GM12891 (cell line): ENCODE data around the gene FAM81B.
"Not testable (repeated sequence)": the region's sequence is repeated elsewhere in the genome, so short reads cannot be mapped to it uniquely, and the experiment has no call there.

Experiments used
- DNase-seq: peaks from one replicate; pipeline ENCODE4 v3.0.0; 2011; ENCODE audit warnings: low spot score; ENCODE audit not compliant: insufficient read length
- FAIRE-seq: peaks from 2 replicates; lab custom pipeline; 2011; peaks lifted over from hg19 to GRCh38; lab: Jason Lieb, UNC
- PAX5 ChIP-seq: IDR thresholded peaks from 2 replicates; pipeline ENCODE4 v1.6.1; 2011; ENCODE audit warnings: low read length, moderate library complexity, mild to moderate bottlenecking; ENCODE audit not compliant: insufficient read depth, severe bottlenecking
- POLR2A ChIP-seq: IDR thresholded peaks from 2 replicates; pipeline ENCODE4 v1.6.1; 2011; ENCODE audit warnings: low read depth, low read length, control low read depth
- POLR2AphosphoS5 ChIP-seq: IDR thresholded peaks from 2 replicates; pipeline ENCODE4 v1.6.1; 2011; ENCODE audit warnings: low read depth, low read length, control low read depth
- POU2F2 ChIP-seq: IDR thresholded peaks from 2 replicates; pipeline ENCODE4 v1.6.1; 2011; ENCODE audit warnings: low read depth, mild to moderate bottlenecking, control low read depth, low read length, moderate library complexity
- SPI1 ChIP-seq: IDR thresholded peaks from 2 replicates; pipeline ENCODE4 v1.6.1; 2011; ENCODE audit warnings: low read depth, low read length, control low read depth
- TAF1 ChIP-seq: IDR thresholded peaks from 2 replicates; pipeline ENCODE4 v1.6.1; 2011; ENCODE audit warnings: low read depth, low read length, control low read depth

Gene FAM81B

GRCh38 chr5:95374061-95374460 is 17.1 kb upstream of the FAM81B start:
- TF ChIP-seq POU2F2 (no peak), TAF1 (no peak), POLR2A (no peak), PAX5 (no peak), POLR2AphosphoS5 (no peak), SPI1 (no peak)
- DNase-seq: no peak
- FAIRE-seq: no peak

GRCh38 chr5:95375591-95375990 is 15.6 kb upstream of the FAM81B start:
- DNase-seq (no peak), FAIRE-seq (no peak)
- TF ChIP-seq POLR2AphosphoS5: no peak
- no peak for TF ChIP-seq POLR2A
- TF ChIP-seq SPI1: no peak
- no peak for TF ChIP-seq PAX5
- no peak for TF ChIP-seq TAF1
- no peak for TF ChIP-seq POU2F2

GRCh38 chr5:95379133-95379532 is 12.0 kb upstream of the FAM81B start:
- FAIRE-seq: no peak

GRCh38 chr5:95380103-95380628 is 11.0 kb upstream of the FAM81B start:
- no peak for DNase-seq
- no peak for TF ChIP-seq SPI1
- no peak for TF ChIP-seq POLR2A
- TF ChIP-seq POU2F2: no peak
- no peak for TF ChIP-seq PAX5
- TF ChIP-seq TAF1: no peak
- TF ChIP-seq POLR2AphosphoS5: no peak

More at GRCh38 chr5:95379133-95379532, 12.0 kb upstream of the FAM81B start:
- TF ChIP-seq TAF1 (no peak), POLR2AphosphoS5 (no peak), POU2F2 (no peak), SPI1 (no peak), POLR2A (no peak), PAX5 (no peak)
- no peak for DNase-seq

GRCh38 chr5:95382801-95383200 is 8.4 kb upstream of the FAM81B start:
- TF ChIP-seq POLR2AphosphoS5: no peak
- no peak for TF ChIP-seq PAX5
- TF ChIP-seq POU2F2: no peak
- TF ChIP-seq SPI1: no peak
- TF ChIP-seq TAF1: no peak
- no peak for TF ChIP-seq POLR2A
- DNase-seq (no peak), FAIRE-seq (no peak)

More at GRCh38 chr5:95380103-95380628, 11.0 kb upstream of the FAM81B start:
- FAIRE-seq: no peak

- TF ChIP-seq SPI1 (no peak), POLR2AphosphoS5 (no peak), POU2F2 (no peak), POLR2A (no peak), TAF1 (no peak), PAX5 (no peak)
Measured at GRCh38 chr5:95384485-95385213, 6.5 kb upstream of the FAM81B start.

GRCh38 chr5:95385334-95385733 is 5.8 kb upstream of the FAM81B start:
- no peak for FAIRE-seq
- no peak for DNase-seq

More at GRCh38 chr5:95384485-95385213, 6.5 kb upstream of the FAM81B start:
- FAIRE-seq (no peak), DNase-seq (no peak)

GRCh38 chr5:95391965-95392364 is 799 bp downstream of the FAM81B start:
- not testable (repeated sequence) for DNase-seq, FAIRE-seq

More at GRCh38 chr5:95385334-95385733, 5.8 kb upstream of the FAM81B start:
- TF ChIP-seq PAX5 (no peak), POLR2AphosphoS5 (no peak), POU2F2 (no peak), POLR2A (no peak), TAF1 (no peak), SPI1 (no peak)

GRCh38 chr5:95392593-95393182 is 1.5 kb downstream of the FAM81B start:
- TF ChIP-seq TAF1 (no peak), POU2F2 (no peak)
- DNase-seq (no peak), FAIRE-seq (no peak)

GRCh38 chr5:95393279-95393678 is 2.1 kb downstream of the FAM81B start:
- no peak for FAIRE-seq
- no peak for DNase-seq
- TF ChIP-seq TAF1 (no peak), SPI1 (no peak), POLR2A (no peak), PAX5 (no peak), POU2F2 (no peak), POLR2AphosphoS5 (no peak)
